HL-60 (cell line): ENCODE measurements around the gene DGKH.

ENCODE experiments used
- DNase-seq, 2 experiments: peaks; one replicate each; pipeline ENCODE4 v3.0.0-alpha.2; 2010 to 2020; ENCODE audit warnings: low read depth in 1 of 2, low spot score in 1 of 2
- H3K27ac ChIP-seq: fragments of 250-450 bp; sonication (Bioruptor Pico); replicated peaks from 2 replicates; pipeline ENCODE4 v1.5.1; 2020; ENCODE audit warnings: mild to moderate bottlenecking, moderate library complexity
- H3K27me3 ChIP-seq: fragments of 250-450 bp; sonication (Bioruptor Pico); 2 replicates; pipeline ENCODE4 v1.5.1; 2021; ENCODE audit warnings: mild to moderate bottlenecking, moderate library complexity; ENCODE audit not compliant: insufficient read depth, poor library complexity, severe bottlenecking
- H3K4me3 ChIP-seq: replicated peaks from 2 replicates; pipeline ENCODE4 v1.5.1; 2011; ENCODE audit warnings: mild to moderate bottlenecking, control low read depth, low read length; ENCODE audit not compliant: insufficient read depth
- CTCF ChIP-seq: IDR thresholded peaks from one replicate; pipeline ENCODE4 v1.5.1; 2011; ENCODE audit warnings: low read length, control low read depth, inconsistent platforms; ENCODE audit not compliant: insufficient read depth
- GABPA ChIP-seq: IDR thresholded peaks from 2 replicates; pipeline ENCODE4 v1.6.1; 2012; ENCODE audit warnings: low read depth
- POLR2AphosphoS5 ChIP-seq: IDR thresholded peaks from 2 replicates; pipeline ENCODE4 v1.6.1; 2012; ENCODE audit warnings: low read depth
- REST ChIP-seq: IDR thresholded peaks from 2 replicates; pipeline ENCODE4 v1.6.1; 2012; ENCODE audit warnings: low read depth; ENCODE audit not compliant: insufficient replicate concordance
- SPI1 ChIP-seq: IDR thresholded peaks from 2 replicates; pipeline ENCODE4 v1.6.1; 2012; ENCODE audit warnings: low read depth, mild to moderate bottlenecking, borderline replicate concordance

The DGKH gene

GRCh38 chr13:42232671-42233070 is 184.2 kb downstream of the DGKH start:
- Histone ChIP-seq H3K27me3 (no peaks in the 10 kb centered on the region), H3K27ac (no peak overlapping the region), H3K4me3 (no peak overlapping the region)
- DNase-seq = no peak
- TF ChIP-seq POLR2AphosphoS5 = no peak
- no peak for TF ChIP-seq CTCF
- TF ChIP-seq REST = no peak
- TF ChIP-seq SPI1 = no peak
- no peak for TF ChIP-seq GABPA

GRCh38 chr13:42233726-42234125 is 185.3 kb downstream of the DGKH start:
- Histone ChIP-seq H3K27ac (no peak overlapping the region), H3K27me3 (no peaks in the 10 kb centered on the region), H3K4me3 (no peak overlapping the region)
- DNase-seq = no peak
- TF ChIP-seq REST (no peak), SPI1 (no peak), POLR2AphosphoS5 (no peak), GABPA (no peak), CTCF (no peak)

GRCh38 chr13:42239161-42239560 is 190.7 kb downstream of the DGKH start:
- H3K4me3 ChIP-seq = no peak overlapping the region
- DNase-seq = no peak
- no peak overlapping the region for H3K27ac ChIP-seq
- H3K27me3 ChIP-seq = no peaks in the 10 kb centered on the region
- TF ChIP-seq POLR2AphosphoS5 (no peak), GABPA (no peak), SPI1 (no peak), REST (no peak)
